ENCODE measurements around the gene UBE2H. TPM values are rescaled to one million over a fixed set of nuclear protein-coding genes. Genes with fewer than 3 reads are reported as not detected.

Gene UBE2H
- total RNA-seq, 1 donor from 2014 or later: 127 TPM

- TF ChIP-seq, protein P1, sequence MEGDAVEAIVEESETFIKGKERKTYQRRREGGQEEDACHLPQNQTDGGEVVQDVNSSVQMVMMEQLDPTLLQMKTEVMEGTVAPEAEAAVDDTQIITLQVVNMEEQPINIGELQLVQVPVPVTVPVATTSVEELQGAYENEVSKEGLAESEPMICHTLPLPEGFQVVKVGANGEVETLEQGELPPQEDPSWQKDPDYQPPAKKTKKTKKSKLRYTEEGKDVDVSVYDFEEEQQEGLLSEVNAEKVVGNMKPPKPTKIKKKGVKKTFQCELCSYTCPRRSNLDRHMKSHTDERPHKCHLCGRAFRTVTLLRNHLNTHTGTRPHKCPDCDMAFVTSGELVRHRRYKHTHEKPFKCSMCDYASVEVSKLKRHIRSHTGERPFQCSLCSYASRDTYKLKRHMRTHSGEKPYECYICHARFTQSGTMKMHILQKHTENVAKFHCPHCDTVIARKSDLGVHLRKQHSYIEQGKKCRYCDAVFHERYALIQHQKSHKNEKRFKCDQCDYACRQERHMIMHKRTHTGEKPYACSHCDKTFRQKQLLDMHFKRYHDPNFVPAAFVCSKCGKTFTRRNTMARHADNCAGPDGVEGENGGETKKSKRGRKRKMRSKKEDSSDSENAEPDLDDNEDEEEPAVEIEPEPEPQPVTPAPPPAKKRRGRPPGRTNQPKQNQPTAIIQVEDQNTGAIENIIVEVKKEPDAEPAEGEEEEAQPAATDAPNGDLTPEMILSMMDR (IDR thresholded peaks at IDR 0.05; ENCODE audit: insufficient read depth, low read length, poor library complexity, severe bottlenecking): no peak
- Histone ChIP-seq H3K36me3 (ENCODE audit: control insufficient read depth, insufficient read depth, low read length) (no peaks in the 10 kb centered on the region), H3K4me3 (ENCODE audit: low read depth, low read length) (peak overlapping the region; percentile 28), H3K27me3 (ENCODE audit: control insufficient read depth, insufficient read depth, low read length) (no peaks in the 10 kb centered on the region)
- peak; percentile 85 for DNase-seq (ENCODE audit: low read depth)
Observed at GRCh38 chr7:129948877-129949291, 3.9 kb downstream of the UBE2H start.

DNA sequence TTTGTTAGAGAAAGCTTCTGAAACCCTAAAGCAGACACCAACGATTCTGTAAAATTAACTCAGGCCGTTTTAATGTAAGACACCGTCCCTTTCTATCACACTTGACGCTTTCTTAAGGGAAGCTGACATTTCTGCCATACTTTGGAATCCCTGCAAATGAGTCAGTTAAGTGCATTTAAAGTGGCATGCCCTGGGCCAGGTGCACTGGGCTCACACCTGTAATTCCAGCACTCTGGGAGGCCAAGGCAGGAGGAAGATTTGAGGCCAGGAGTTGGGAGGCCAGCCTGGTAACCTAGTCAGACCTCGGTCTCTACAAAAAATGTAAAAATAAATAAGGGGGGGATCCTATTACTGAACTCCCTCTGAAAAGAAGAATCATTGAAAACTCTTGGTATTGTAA, 4.4 kb downstream of the UBE2H start:
- Histone ChIP-seq H3K36me3 (ENCODE audit: control insufficient read depth, insufficient read depth, low read length) (no peaks in the 10 kb centered on the region), H3K27me3 (ENCODE audit: control insufficient read depth, insufficient read depth, low read length) (no peaks in the 10 kb centered on the region), H3K4me3 (ENCODE audit: low read depth, low read length) (no peak overlapping the region)
- no peak for DNase-seq (ENCODE audit: low read depth)
- TF ChIP-seq, protein P1 (IDR thresholded peaks at IDR 0.05; ENCODE audit: insufficient read depth, low read length, poor library complexity, severe bottlenecking): no peak

- no peaks in the 10 kb centered on the region for H3K27me3 ChIP-seq (ENCODE audit: control insufficient read depth, insufficient read depth, low read length)
- no peak for DNase-seq (ENCODE audit: low read depth)
- no peaks in the 10 kb centered on the region for H3K36me3 ChIP-seq (ENCODE audit: control insufficient read depth, insufficient read depth, low read length)
- no peak overlapping the region for H3K4me3 ChIP-seq (ENCODE audit: low read depth, low read length)
- TF ChIP-seq, protein P1 (IDR thresholded peaks at IDR 0.05; ENCODE audit: insufficient read depth, low read length, poor library complexity, severe bottlenecking): no peak
Observed at GRCh38 chr7:129947701-129948100, 5.1 kb downstream of the UBE2H start.

DNA sequence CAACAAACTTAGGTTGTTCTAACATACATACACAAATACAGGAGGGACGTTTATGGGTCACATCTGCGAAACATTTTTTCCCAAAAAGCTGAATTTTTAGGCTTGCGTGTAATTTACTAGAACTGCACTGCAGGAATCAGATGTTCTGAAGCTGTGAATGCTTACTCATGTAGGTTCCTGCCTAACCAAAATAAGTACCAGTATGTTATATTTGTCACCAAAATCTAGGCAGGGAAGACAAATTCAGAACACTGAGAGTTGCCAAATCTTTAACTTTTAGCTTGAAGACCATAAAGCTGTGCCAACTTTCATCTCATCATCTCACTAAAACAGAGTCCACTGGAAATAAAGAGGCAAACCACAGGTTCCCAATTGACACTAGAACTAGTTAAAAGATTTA, 5.7 kb downstream of the UBE2H start:
- TF ChIP-seq, protein P1 (IDR thresholded peaks at IDR 0.05; ENCODE audit: insufficient read depth, low read length, poor library complexity, severe bottlenecking): no peak
- Histone ChIP-seq H3K4me3 (ENCODE audit: low read depth, low read length) (no peak overlapping the region), H3K36me3 (ENCODE audit: control insufficient read depth, insufficient read depth, low read length) (no peaks in the 10 kb centered on the region), H3K27me3 (ENCODE audit: control insufficient read depth, insufficient read depth, low read length) (no peaks in the 10 kb centered on the region)
- DNase-seq (ENCODE audit: low read depth): no peak

DNA sequence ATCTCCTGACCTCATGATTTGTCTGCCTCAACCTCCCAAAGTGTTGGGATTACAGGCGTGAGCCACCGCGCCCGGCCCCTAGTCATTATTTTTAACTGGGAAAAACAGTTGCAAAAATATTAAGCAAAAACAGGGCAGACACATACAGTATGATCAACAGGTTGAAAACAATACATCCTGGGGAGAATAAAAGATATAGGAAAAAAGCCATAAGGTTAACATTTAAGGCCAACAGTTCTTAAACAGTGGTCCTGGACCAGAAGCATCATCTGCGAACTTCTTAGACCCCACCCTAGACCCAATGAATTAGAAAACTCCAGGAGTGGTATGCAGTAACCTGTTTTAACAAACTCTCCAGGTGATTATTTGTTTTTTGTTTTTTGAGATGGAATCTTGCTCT, 6.5 kb downstream of the UBE2H start:
- H3K36me3 ChIP-seq (ENCODE audit: control insufficient read depth, insufficient read depth, low read length): no peaks in the 10 kb centered on the region
- no peaks in the 10 kb centered on the region for H3K27me3 ChIP-seq (ENCODE audit: control insufficient read depth, insufficient read depth, low read length)
- TF ChIP-seq, protein P1 (IDR thresholded peaks at IDR 0.05; ENCODE audit: insufficient read depth, low read length, poor library complexity, severe bottlenecking): no peak
- DNase-seq (ENCODE audit: low read depth): no peak
- H3K4me3 ChIP-seq (ENCODE audit: low read depth, low read length): no peak overlapping the region

DNA sequence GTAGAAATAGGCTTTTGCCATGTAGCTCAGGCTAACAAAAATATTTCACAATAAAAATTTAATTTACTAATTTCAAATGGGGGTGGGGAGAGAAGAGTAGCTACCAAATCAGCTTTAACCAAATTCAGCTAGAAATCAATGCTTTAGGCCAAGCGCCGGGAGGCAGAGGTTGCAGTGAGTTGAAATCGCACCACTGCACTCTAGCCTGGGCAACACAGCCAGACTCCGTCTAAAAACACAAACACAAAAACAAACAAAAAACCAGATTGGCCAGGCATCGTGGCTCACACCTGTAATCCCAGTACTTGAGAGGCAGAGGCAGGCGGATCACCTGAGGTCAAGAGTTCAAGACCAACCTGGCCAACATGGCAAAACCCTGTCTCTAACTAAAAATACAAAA, 9.4 kb downstream of the UBE2H start:
- no peak for DNase-seq (ENCODE audit: low read depth)
- Histone ChIP-seq H3K36me3 (ENCODE audit: control insufficient read depth, insufficient read depth, low read length) (no peaks in the 10 kb centered on the region), H3K27me3 (ENCODE audit: control insufficient read depth, insufficient read depth, low read length) (no peaks in the 10 kb centered on the region), H3K4me3 (ENCODE audit: low read depth, low read length) (no peak overlapping the region)
- TF ChIP-seq, protein P1 (IDR thresholded peaks at IDR 0.05; ENCODE audit: insufficient read depth, low read length, poor library complexity, severe bottlenecking): no peak

All from kidney epithelial cell (primary cell).